ENCODE measurements around the gene GTSF1L. TPM values are rescaled to one million over a fixed set of nuclear protein-coding genes. Genes with fewer than 3 reads are reported as not detected.

GTSF1L gene
- total RNA-seq, 1 donor from 2014 or later, result not detected

DNA sequence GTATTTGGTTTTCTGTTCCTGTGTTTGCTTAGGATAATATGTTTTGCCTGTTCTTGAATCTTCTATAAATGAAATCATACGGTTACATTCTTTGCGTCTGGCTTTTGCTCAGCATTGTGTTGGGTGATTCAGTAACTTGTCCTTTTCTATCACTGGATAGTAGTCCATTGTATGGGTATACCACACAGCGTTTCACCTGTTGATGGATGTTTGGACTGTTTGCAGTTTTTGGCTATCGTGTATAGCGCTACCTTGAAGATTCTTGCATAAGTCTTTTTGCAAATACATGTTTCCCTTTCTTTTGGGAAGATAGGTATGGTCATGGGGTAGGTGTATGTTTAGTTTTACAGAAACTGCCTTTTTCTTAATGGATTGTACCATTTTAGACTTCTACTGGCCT is 50.4 kb downstream of the GTSF1L start:
- FAIRE-seq, result no peak
- no peak for DNase-seq (ENCODE audit: low spot score in 2 of 2)

Other genes with a start within 250 kb of the GTSF1L start
- gene L3MBTL1, start 219.3 kb downstream of the GTSF1L start, total RNA-seq, result 16.3 TPM
- gene SGK2, start 168.0 kb downstream of the GTSF1L start, total RNA-seq, result 0.41 TPM
- 86.0 TPM for gene IFT52, start 136.1 kb downstream of the GTSF1L start, total RNA-seq
- 0.41 TPM for gene MYBL2, start 59.9 kb downstream of the GTSF1L start, total RNA-seq
- 0.41 TPM for gene TOX2, start 187.8 kb upstream of the GTSF1L start, total RNA-seq